ENCODE data around the gene IFT74.

- no peak for TF ChIP-seq CTCF (IDR thresholded peaks at IDR 0.05 in 2 of 3, conservative IDR thresholded peaks at IDR 0.05 in 1 of 3; ENCODE audit: control insufficient read depth in 2 of 3, extremely low read depth in 1 of 3, insufficient read depth in 1 of 3, low read depth in 3 of 3, low read length in 3 of 3)
- no peak for TF ChIP-seq RAD21 (IDR thresholded peaks at IDR 0.05; ENCODE audit: insufficient read depth, low read depth, low read length)
- TF ChIP-seq POLR2A (IDR thresholded peaks at IDR 0.05; ENCODE audit: low read depth, low read length) = no peak
- TF ChIP-seq PML (IDR thresholded peaks at IDR 0.05; ENCODE audit: low read length) = no peak
These were observed 47.3 kb downstream of the IFT74 start for GRCh38 chr9:27003426-27004077.

Measured in GM12878 (cell line).